GM12878 (cell line): ENCODE data around the gene DCTN4. TPM values are rescaled to one million over a fixed set of nuclear protein-coding genes. Genes with fewer than 3 reads are reported as not detected.

Source experiments
- ATAC-seq: fragments of 200-7000 bp; cut with Tn5 transposase; 3 replicates; pipeline ENCODE4 v1.9.1; 2020; ENCODE audit warnings: mild to moderate bottlenecking, moderate library complexity
- BruUV-seq: library from RNA; stranded (reverse); fragments of 400-500 nt; replicated peaks from 2 replicates; lab custom pipeline; 2021; lab: Mats Ljungman, UMichigan
- CTCF ChIA-PET: fragments of 300-600 bp; sonication (Branson Sonifier 250); formaldehyde crosslinking; extraction: SDS; loops from one replicate; lab custom pipeline; 2021; ENCODE audit warnings: inconsistent platforms; lab: Yijun Ruan, JAX
- POLR2A ChIA-PET: fragments of 350-600 bp; formaldehyde crosslinking; extraction: SDS; loops from one replicate; lab custom pipeline; 2021; ENCODE audit warnings: inconsistent platforms; lab: Charles Lee
- RAD21 ChIA-PET: fragments of 300-600 bp; sonication (Branson Sonifier 250); formaldehyde crosslinking; loops from one replicate; lab custom pipeline; 2023; ENCODE audit warnings: antibody characterized with exemption; ENCODE audit not compliant: unreplicated experiment; lab: Charles Lee
- SMC1A ChIA-PET: fragments of 300-600 bp; sonication (Branson Sonifier 250); formaldehyde crosslinking; loops from one replicate; lab custom pipeline; 2023; ENCODE audit not compliant: unreplicated experiment, uncharacterized antibody; lab: Charles Lee
- DNase-seq: peaks from one replicate; pipeline ENCODE4 v3.0.0-alpha.2; 2011; ENCODE audit warnings: low read depth, low spot score
- FAIRE-seq: peaks from 3 replicates; lab custom pipeline; 2011; peaks lifted over from hg19 to GRCh38; lab: Jason Lieb, UNC
- H2AFZ ChIP-seq: 2 replicates; pipeline ENCODE4 v1.6.0; 2011; ENCODE audit warnings: low read depth, low read length, control low read depth; ENCODE audit not compliant: control insufficient read depth
- H3K27ac ChIP-seq: 2 replicates; pipeline ENCODE4 v1.5.1; 2011; ENCODE audit warnings: control low read depth; ENCODE audit not compliant: control insufficient read depth, insufficient read depth
- H3K27me3 ChIP-seq, 2 experiments: replicated peaks in 1 of 2; 2 replicates each; pipeline versions ENCODE4 v1.6.0 to v1.6.1; 2011; ENCODE audit warnings: low read length in 1 of 2; ENCODE audit not compliant: control insufficient read depth in 2 of 2, insufficient read depth in 2 of 2
- H3K36me3 ChIP-seq, 2 experiments: 2 replicates each; pipeline ENCODE4 v1.5.1; 2011; ENCODE audit warnings: low read length in 1 of 2; ENCODE audit not compliant: control insufficient read depth in 2 of 2, insufficient read depth in 2 of 2
- H3K4me1 ChIP-seq: 2 replicates; pipeline ENCODE4 v1.6.1; 2011; ENCODE audit warnings: mild to moderate bottlenecking, low read length, moderate library complexity, mixed read lengths; ENCODE audit not compliant: control insufficient read depth, insufficient read depth
- H3K4me2 ChIP-seq: 2 replicates; pipeline ENCODE4 v1.6.0; 2011; ENCODE audit warnings: control low read depth; ENCODE audit not compliant: control insufficient read depth, insufficient read depth
- H3K4me3 ChIP-seq: fragments of 200-600 bp; sonication (generic); 2 replicates; pipeline ENCODE4 v1.5.1; 2016
- H3K79me2 ChIP-seq: 2 replicates; pipeline ENCODE4 v1.6.0; 2011; ENCODE audit warnings: low read length; ENCODE audit not compliant: control insufficient read depth, insufficient read depth
- H3K9ac ChIP-seq: 2 replicates; pipeline ENCODE4 v1.8.0; 2011; ENCODE audit warnings: low read length, control low read depth, mixed read lengths; ENCODE audit not compliant: control insufficient read depth, insufficient read depth
- H3K9me3 ChIP-seq: replicated peaks from 3 replicates; pipeline ENCODE4 v1.5.1; 2011; ENCODE audit warnings: mild to moderate bottlenecking, low read length; ENCODE audit not compliant: control insufficient read depth, insufficient read depth
- H4K20me1 ChIP-seq: 2 replicates; pipeline ENCODE4 v1.6.0; 2011; ENCODE audit not compliant: control insufficient read depth, insufficient read depth
- CHD2 ChIP-seq: IDR thresholded peaks from 2 replicates; pipeline ENCODE4 v1.6.1; 2011; ENCODE audit warnings: low read depth, low read length, improper control_type of control experiment, borderline replicate concordance
- CREB1 ChIP-seq: IDR thresholded peaks from 2 replicates; pipeline ENCODE4 v1.6.1; 2012; ENCODE audit warnings: low read depth, mild to moderate bottlenecking, inconsistent platforms
- EED ChIP-seq: sonication (generic); IDR thresholded peaks from 2 replicates; pipeline ENCODE4 v1.6.1; 2016; ENCODE audit warnings: antibody characterized with exemption, low read depth
- MTA3 ChIP-seq: IDR thresholded peaks from 2 replicates; pipeline ENCODE4 v1.6.1; 2012; ENCODE audit warnings: low read length, inconsistent platforms, borderline replicate concordance
- PAX5 ChIP-seq: IDR thresholded peaks from 2 replicates; pipeline ENCODE4 v1.6.1; 2011; ENCODE audit warnings: low read depth, low read length, borderline replicate concordance
- RBBP5 ChIP-seq: fragments of 200-600 bp; sonication (generic); conservative IDR thresholded peaks from 2 replicates; pipeline ENCODE4 v1.6.1; 2016
- SREBF2 ChIP-seq: IDR thresholded peaks from 2 replicates; pipeline ENCODE4 v1.6.1; 2012; ENCODE audit warnings: mild to moderate bottlenecking, low read length
- STAT3 ChIP-seq: IDR thresholded peaks from 2 replicates; pipeline ENCODE4 v1.6.1; 2011; ENCODE audit warnings: low read depth, low read length, improper control_type of control experiment
- WGBS: methylation state at CpG from one replicate; pipeline ENCODE4 v1.1.6; 2016; ENCODE audit warnings: low lambda C conversion rate; ENCODE audit not compliant: insufficient replicate concordance, insufficient coverage; ENCODE audit errors: missing lambda C conversion rate; 5-methylcytosine and 5-hydroxymethylcytosine counted together
- in situ Hi-C: fragments of 300-500 bp; cut with MboI; formaldehyde crosslinking; loops from 9 replicates; pipeline ENCODE4 v1.14.3; 2018; ENCODE audit warnings: mixed read lengths
- intact Hi-C: fragments of 100-400 bp; cut with micrococcal nuclease; formaldehyde crosslinking; loops from one replicate; pipeline ENCODE4 v1.14.2; 2022; ENCODE audit not compliant: unreplicated experiment
- polyA plus RNA-seq, 11 experiments: library from polyadenylated mRNA; depleted of rRNA in 4 of 11; unstranded in 6 of 11; stranded (reverse) in 5 of 11; fragments of >200 nt; fragmentation: Nextera tagmentation in 4 of 11; fragmentation: Illumina TruSeq in 1 of 11; extraction: Ambion mirVana in 4 of 11; extraction: Trizol in 1 of 11; gene quantifications; 1 replicate in 1 of 11; 2 replicates in 10 of 11; pipeline versions ENCODE4 v1.2.1 to v1.2.3, GENCODE V29; 2011 to 2016; ENCODE audit warnings: inconsistent platforms in 2 of 11, missing spikeins in 2 of 11, low read depth in 1 of 11
- total RNA-seq, 4 experiments: library from RNA; depleted of rRNA in 3 of 4; stranded (reverse); fragments of >200 nt in 3 of 4; fragmentation: Illumina TruSeq in 1 of 4; extraction: Trizol in 1 of 4; gene quantifications; 2 replicates each; pipeline versions ENCODE4 v1.2.1 to v1.2.3, GENCODE V29; 2013 to 2021
- TF ChIP-seq, protein P1 (sequence below): fragments of 450-650 bp; formaldehyde crosslinking; IDR thresholded peaks from 2 replicates; pipeline ENCODE4 v1.4.0; 2022; ENCODE audit warnings: mild to moderate bottlenecking, moderate library complexity
- TF ChIP-seq, protein P2 (sequence below): IDR thresholded peaks from 2 replicates; pipeline ENCODE4 v1.6.1; 2011; ENCODE audit warnings: low read depth, low read length, improper control_type of control experiment, borderline replicate concordance

Gene DCTN4
- total and polyA plus RNA-seq, 10 of the 15 experiments (the other 5 are each of a cell fraction or from before 2014, with no cell fraction given), result 7.6 to 27.8 (median 18.0) TPM

DNA sequence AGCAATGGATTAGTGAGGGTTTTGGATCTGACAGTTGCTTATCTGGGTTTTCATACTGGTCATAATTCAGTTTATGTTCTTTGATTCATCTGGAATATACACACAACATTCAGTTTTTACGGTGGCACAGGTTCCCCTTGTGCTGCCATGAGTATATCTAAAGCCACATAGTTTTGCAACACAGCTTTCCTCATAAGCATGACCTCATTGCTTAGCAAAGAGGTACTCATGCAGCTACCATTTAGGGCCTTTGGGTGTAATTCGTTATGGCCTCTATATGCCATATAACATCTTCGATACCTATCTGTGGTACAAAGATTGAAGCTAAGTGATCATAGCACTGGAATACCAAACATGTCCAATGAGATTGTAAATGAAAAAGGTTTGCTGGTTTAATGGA, 55.1 kb downstream of the DCTN4 start:
- Histone ChIP-seq H3K4me3 (no peak overlapping the region), H3K79me2 (peaks cover 19% of the 10 kb centered on the region), H3K27me3 (no peaks in the 10 kb centered on the region), H3K4me1 (no peaks in the 10 kb centered on the region), H4K20me1 (no peaks in the 10 kb centered on the region), H3K27ac (no peak overlapping the region), H3K9me3 (no peaks in the 10 kb centered on the region), H3K9ac (no peak overlapping the region), H3K36me3 (peaks cover 0 to 1% of the 10 kb centered on the region in 2 experiments; a peak in 3 of 4 replicates), H3K4me2 (no peak overlapping the region), H2AFZ (no peak overlapping the region)
- in situ Hi-C loops (no loop called here), intact Hi-C loops (loop anchor here (5.0 kb wide), 1 partner anchor 241 kb away; no protein-coding TSS in a partner anchor)
- POLR2A ChIA-PET, result interaction anchor here (0.8 to 1.0 kb wide), 2 partner anchors 19 to 294 kb away, joined by 3 to 4 read pairs; no protein-coding TSS in a partner anchor
- CTCF ChIA-PET, result interaction anchor here (1.1 to 2.0 kb wide), 4 partner anchors 143 to 245 kb away, joined by 3 to 9 read pairs (median 4); partner anchors contain the start of gene IRGM
- TF ChIP-seq RBBP5, result no peak
- no peak for TF ChIP-seq PAX5
- no peak for TF ChIP-seq STAT3
- TF ChIP-seq CHD2, result no peak
- SMC1A ChIA-PET, result interaction anchor here (0.8 to 1.6 kb wide), 5 partner anchors 11 to 412 kb away, joined by 3 to 4 read pairs (median 3); no protein-coding TSS in a partner anchor
- BruUV-seq, result no TSS peak
- no peak for ATAC-seq
- no peak for FAIRE-seq
- RAD21 ChIA-PET, result no interaction called here
- 96% methylated on average over 3 of the region's 3 CpGs for WGBS
- no peak for DNase-seq

GRCh38 chr5:150700594-150701377, 58.0 kb downstream of the DCTN4 start, which contains the start of gene RBM22:
Gene RBM22, minus strand, starts transcription at chr5:150701062. Its CDS starts 77 bp downstream, at chr5:150700985.
- ChIA-PET SMC1A (interaction anchor here (0.7 to 4.2 kb wide), 13 partner anchors 8 to 211 kb away, joined by 3 to 27 read pairs (median 4); partner anchors contain the start of gene IRGM), RAD21 (interaction anchor here (0.7 to 2.8 kb wide), 18 partner anchors 14 to 464 kb away, joined by 3 to 26 read pairs (median 4); partner anchors contain the start of genes DCTN4, IRGM and SMIM3), CTCF (interaction anchor here (0.6 to 2.8 kb wide), 44 partner anchors 8 to 762 kb away, joined by 3 to 42 read pairs (median 4); partner anchors contain the start of genes ANXA6, DCTN4, IRGM and RPS14), POLR2A (interaction anchor here (0.5 to 1.6 kb wide), 17 partner anchors 9 to 522 kb away, joined by 3 to 8 read pairs (median 3); partner anchors contain the start of genes CD74 and DCTN4)
- Histone ChIP-seq H3K4me2 (peak within 1 kb of the TSS; percentile 75), H3K79me2 (peaks cover 21% of the 10 kb centered on the region), H2AFZ (peak within 1 kb of the TSS; percentile 84), H3K9me3 (no peaks in the 10 kb centered on the region), H3K4me1 (no peaks in the 10 kb centered on the region), H4K20me1 (no peaks in the 10 kb centered on the region), H3K36me3 (peaks cover 7 to 20% of the 10 kb centered on the region in 2 experiments), H3K4me3 (peak within 1 kb of the TSS; percentile 91), H3K9ac (peak within 1 kb of the TSS; percentile 85), H3K27ac (peak within 1 kb of the TSS; percentile 87), H3K27me3 (no peaks in the 10 kb centered on the region)
- ATAC-seq (peak; percentile 98), DNase-seq (peak; percentile 57), FAIRE-seq (peak; percentile 82)
- in situ Hi-C loops (no loop called here), intact Hi-C loops (loop anchor here (1.0 to 5.0 kb wide), 4 partner anchors 78 to 238 kb away; partner anchors contain the start of gene SMIM3)
- no TSS peak for BruUV-seq
- 4% methylated on average over 59 of the region's 59 CpGs for WGBS
- TF ChIP-seq, protein P1, sequence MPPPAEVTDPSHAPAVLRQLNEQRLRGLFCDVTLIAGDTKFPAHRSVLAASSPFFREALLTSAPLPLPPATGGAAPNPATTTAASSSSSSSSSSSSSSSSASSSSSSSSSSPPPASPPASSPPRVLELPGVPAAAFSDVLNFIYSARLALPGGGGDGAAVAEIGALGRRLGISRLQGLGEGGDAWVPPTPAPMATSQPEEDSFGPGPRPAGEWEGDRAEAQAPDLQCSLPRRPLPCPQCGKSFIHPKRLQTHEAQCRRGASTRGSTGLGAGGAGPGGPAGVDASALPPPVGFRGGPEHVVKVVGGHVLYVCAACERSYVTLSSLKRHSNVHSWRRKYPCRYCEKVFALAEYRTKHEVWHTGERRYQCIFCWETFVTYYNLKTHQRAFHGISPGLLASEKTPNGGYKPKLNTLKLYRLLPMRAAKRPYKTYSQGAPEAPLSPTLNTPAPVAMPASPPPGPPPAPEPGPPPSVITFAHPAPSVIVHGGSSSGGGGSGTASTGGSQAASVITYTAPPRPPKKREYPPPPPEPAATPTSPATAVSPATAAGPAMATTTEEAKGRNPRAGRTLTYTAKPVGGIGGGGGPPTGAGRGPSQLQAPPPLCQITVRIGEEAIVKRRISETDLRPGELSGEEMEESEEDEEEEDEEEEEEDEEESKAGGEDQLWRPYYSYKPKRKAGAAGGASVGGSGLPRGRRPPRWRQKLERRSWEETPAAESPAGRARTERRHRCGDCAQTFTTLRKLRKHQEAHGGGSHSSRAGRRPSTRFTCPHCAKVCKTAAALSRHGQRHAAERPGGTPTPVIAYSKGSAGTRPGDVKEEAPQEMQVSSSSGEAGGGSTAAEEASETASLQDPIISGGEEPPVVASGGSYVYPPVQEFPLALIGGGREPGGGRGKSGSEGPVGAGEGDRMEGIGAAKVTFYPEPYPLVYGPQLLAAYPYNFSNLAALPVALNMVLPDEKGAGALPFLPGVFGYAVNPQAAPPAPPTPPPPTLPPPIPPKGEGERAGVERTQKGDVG (CRISPR knock-in tag), result no peak
- TF ChIP-seq SREBF2, result no peak
- TF ChIP-seq CREB1, result peak; percentile 99
- no peak for TF ChIP-seq MTA3
- TF ChIP-seq EED, result no peak
- TF ChIP-seq, protein P2, sequence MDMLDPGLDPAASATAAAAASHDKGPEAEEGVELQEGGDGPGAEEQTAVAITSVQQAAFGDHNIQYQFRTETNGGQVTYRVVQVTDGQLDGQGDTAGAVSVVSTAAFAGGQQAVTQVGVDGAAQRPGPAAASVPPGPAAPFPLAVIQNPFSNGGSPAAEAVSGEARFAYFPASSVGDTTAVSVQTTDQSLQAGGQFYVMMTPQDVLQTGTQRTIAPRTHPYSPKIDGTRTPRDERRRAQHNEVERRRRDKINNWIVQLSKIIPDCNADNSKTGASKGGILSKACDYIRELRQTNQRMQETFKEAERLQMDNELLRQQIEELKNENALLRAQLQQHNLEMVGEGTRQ, result no peak
